Common myeloid progenitor, CD34-positive (primary cell): Measurements from ENCODE around the gene FAM222A.
A peak's percentile ranks its signal among the peaks of the same experiment; 100 is the strongest.
"Not testable (repeated sequence)": the region's sequence is repeated elsewhere in the genome, so short reads cannot be mapped to it uniquely, and the experiment has no call there.

Experiments
- CTCF ChIA-PET: fragments of 350-600 bp; sonication (Branson Sonifier 250); formaldehyde crosslinking; loops from one replicate; lab custom pipeline; 2021; ENCODE audit warnings: antibody characterized with exemption; lab: Charles Lee
- POLR2A ChIA-PET: fragments of 350-600 bp; sonication (Branson Sonifier 250); formaldehyde crosslinking; loops from one replicate; lab custom pipeline; 2021; ENCODE audit warnings: antibody characterized with exemption; lab: Charles Lee
- DNase-seq, 3 donors: peaks; one replicate each; pipeline versions ENCODE4 v3.0.0 to v3.0.0-alpha.2; 2013
- H3K27ac ChIP-seq, 2 experiments: 1 replicate in 1 of 2; 2 replicates in 1 of 2; pipeline ENCODE4 v1.7.0; 2013; ENCODE audit warnings: inconsistent platforms in 2 of 2, low read length in 2 of 2, mild to moderate bottlenecking in 2 of 2, low read depth in 1 of 2, moderate library complexity in 1 of 2; ENCODE audit not compliant: severe bottlenecking in 2 of 2, insufficient read depth in 1 of 2, poor library complexity in 1 of 2
- H3K27me3 ChIP-seq, 5 experiments: replicated peaks in 2 of 5; 1 replicate in 3 of 5; 2 replicates in 2 of 5; pipeline versions ENCODE4 v1.6.1 to v1.7.0; 2013; ENCODE audit warnings: low read length in 4 of 5, mild to moderate bottlenecking in 2 of 5, moderate library complexity in 2 of 5, inconsistent platforms in 1 of 5; ENCODE audit not compliant: insufficient read depth in 5 of 5, control insufficient read depth in 4 of 5
- H3K36me3 ChIP-seq, 4 experiments: 1 replicate in 2 of 4; 2 replicates in 2 of 4; pipeline versions ENCODE4 v1.6.1 to v1.7.0; 2013; ENCODE audit warnings: low read length in 3 of 4, control low read depth in 1 of 4, mild to moderate bottlenecking in 1 of 4; ENCODE audit not compliant: control insufficient read depth in 4 of 4, insufficient read depth in 4 of 4
- H3K4me1 ChIP-seq, 4 experiments: 1 replicate in 3 of 4; 2 replicates in 1 of 4; pipeline versions ENCODE4 v1.6.1 to v1.7.1; 2013; ENCODE audit warnings: low read length in 3 of 4, mild to moderate bottlenecking in 3 of 4, control low read depth in 1 of 4, inconsistent platforms in 1 of 4, moderate library complexity in 1 of 4; ENCODE audit not compliant: control insufficient read depth in 4 of 4, insufficient read depth in 4 of 4; ENCODE audit errors: control extremely low read depth in 1 of 4
- H3K4me3 ChIP-seq, 7 experiments: 1 replicate in 4 of 7; 2 replicates in 3 of 7; pipeline versions ENCODE4 v1.5.1 to v1.7.0; 2013; ENCODE audit warnings: mild to moderate bottlenecking in 7 of 7, low read length in 6 of 7, moderate library complexity in 6 of 7, inconsistent platforms in 2 of 7, low read depth in 2 of 7, control low read depth in 1 of 7; ENCODE audit not compliant: insufficient read depth in 4 of 7, control insufficient read depth in 1 of 7; ENCODE audit errors: extremely low read depth in 1 of 7
- H3K9me3 ChIP-seq, 5 experiments: 1 replicate in 4 of 5; 2 replicates in 1 of 5; pipeline versions ENCODE4 v1.6.1 to v1.7.1; 2013; ENCODE audit warnings: low read length in 4 of 5, mild to moderate bottlenecking in 2 of 5, inconsistent platforms in 1 of 5, low read depth in 1 of 5, moderate library complexity in 1 of 5; ENCODE audit not compliant: control insufficient read depth in 4 of 5, insufficient read depth in 2 of 5; ENCODE audit errors: control extremely low read depth in 1 of 5
- WGBS: methylation state at CpG from one replicate; pipeline ENCODE4 v1.1.5; 2013; ENCODE audit not compliant: insufficient coverage; 5-methylcytosine and 5-hydroxymethylcytosine counted together

FAM222A gene

GRCh38 chr12:109693653-109694600, 19.7 kb upstream of the FAM222A start:
- POLR2A ChIA-PET = no interaction called here
- Histone ChIP-seq H3K4me3 (no peak overlapping the region), H3K27ac (no peak overlapping the region), H3K27me3 (no peaks in the 10 kb centered on the region), H3K9me3 (no peaks in the 10 kb centered on the region), H3K4me1 (no peaks in the 10 kb centered on the region), H3K36me3 (no peaks in the 10 kb centered on the region)
- 97% methylated on average over 5 of the region's 11 CpGs for WGBS
- CTCF ChIA-PET = interaction anchor here (1.7 kb wide), 1 partner anchor 9 kb away, joined by 5 read pairs; no protein-coding TSS in a partner anchor
- DNase-seq = no peak

DNA sequence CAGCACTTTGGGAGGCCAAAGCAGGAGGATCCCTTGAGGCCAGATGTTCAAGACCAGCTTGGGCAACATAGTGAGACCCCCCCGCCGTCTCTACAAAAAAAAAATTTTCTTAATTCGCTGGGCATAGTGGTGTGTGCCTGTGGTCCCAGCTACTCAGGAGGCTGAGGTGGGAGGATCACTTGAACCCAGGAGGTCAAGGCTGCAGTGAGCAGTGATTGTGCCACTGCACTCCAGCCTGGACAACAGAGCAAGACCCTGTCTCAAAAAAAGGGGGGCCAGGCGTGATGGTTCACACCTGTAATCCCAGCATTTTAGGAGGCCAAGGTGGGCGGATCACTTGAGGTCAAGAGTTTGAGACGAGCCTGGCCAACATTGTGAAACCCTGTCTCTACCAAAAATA, 19.0 kb upstream of the FAM222A start:
- POLR2A ChIA-PET, H3K36me3 ChIP-seq, H3K4me1 ChIP-seq, H3K27ac ChIP-seq, H3K4me3 ChIP-seq, H3K27me3 ChIP-seq, H3K9me3 ChIP-seq, DNase-seq, CTCF ChIA-PET: not testable (repeated sequence)
- 100% methylated on average over 4 of the region's 6 CpGs for WGBS

- CTCF ChIA-PET = no interaction called here
- no peak for DNase-seq
- no peaks in the 10 kb centered on the region for H3K27me3 ChIP-seq
- POLR2A ChIA-PET = no interaction called here
- H3K27ac ChIP-seq = no peak overlapping the region
- H3K9me3 ChIP-seq = no peaks in the 10 kb centered on the region
- WGBS = 94% methylated on average over 6 of the region's 12 CpGs
- no peaks in the 10 kb centered on the region for H3K36me3 ChIP-seq
- H3K4me1 ChIP-seq = no peaks in the 10 kb centered on the region
- H3K4me3 ChIP-seq = no peak overlapping the region
Observed at GRCh38 chr12:109695416-109695815, 18.2 kb upstream of the FAM222A start.

- no peak for DNase-seq
- no peaks in the 10 kb centered on the region for H3K9me3 ChIP-seq
- ChIA-PET POLR2A (no interaction called here), CTCF (no interaction called here)
- no peak overlapping the region for H3K4me3 ChIP-seq
- H3K27ac ChIP-seq = no peak overlapping the region
- no peaks in the 10 kb centered on the region for H3K27me3 ChIP-seq
- no peaks in the 10 kb centered on the region for H3K36me3 ChIP-seq
- 83% methylated on average over 2 of the region's 6 CpGs for WGBS
- no peaks in the 10 kb centered on the region for H3K4me1 ChIP-seq
Observed at GRCh38 chr12:109695961-109696461, 17.6 kb upstream of the FAM222A start.

DNA sequence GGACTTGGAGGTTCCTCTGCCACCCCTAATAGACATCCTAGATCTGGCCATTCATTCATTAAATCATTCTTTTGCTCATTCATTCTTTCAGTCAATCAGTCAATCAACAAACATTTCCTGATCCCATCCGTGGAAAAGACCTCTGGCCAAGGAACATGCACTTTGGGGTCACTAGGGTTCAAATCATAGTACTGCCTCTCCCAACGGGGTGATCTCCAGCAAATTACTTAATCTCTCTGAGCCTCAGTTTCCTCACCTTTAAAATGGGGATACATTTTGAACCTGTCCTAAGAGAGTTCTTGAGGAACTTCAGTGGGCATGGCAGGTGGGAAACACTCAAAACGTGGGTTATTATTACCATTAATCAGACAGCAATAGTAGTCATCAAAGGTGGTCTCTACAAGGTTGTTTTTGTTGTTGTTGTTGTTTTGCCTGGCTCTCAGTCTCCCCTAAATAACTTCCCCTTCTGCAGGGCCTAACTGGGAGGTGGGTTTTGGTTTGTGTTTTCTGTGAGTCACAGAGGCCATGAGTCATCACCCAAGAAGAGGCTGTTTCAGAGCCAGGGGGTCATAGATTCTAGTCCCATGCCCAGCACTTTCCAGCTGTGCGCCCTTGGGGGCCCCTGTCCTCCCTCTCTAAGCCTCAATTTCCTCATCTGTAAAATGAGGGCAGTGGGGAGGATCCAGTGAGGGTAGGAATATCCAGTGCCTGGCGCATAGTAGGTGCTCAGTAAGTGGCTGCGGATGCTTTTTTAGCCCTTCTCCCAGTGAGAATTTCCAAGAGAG, 16.9 kb upstream of the FAM222A start:
- Histone ChIP-seq H3K27ac (no peak overlapping the region), H3K4me1 (no peaks in the 10 kb centered on the region), H3K4me3 (no peak overlapping the region), H3K27me3 (no peaks in the 10 kb centered on the region), H3K36me3 (no peaks in the 10 kb centered on the region), H3K9me3 (no peaks in the 10 kb centered on the region)
- ChIA-PET CTCF (no interaction called here), POLR2A (no interaction called here)
- DNase-seq = peak in 2 of 3 donors; percentile 49 to 64
- WGBS = 86% methylated on average over 3 of the region's 6 CpGs

GRCh38 chr12:109697270-109697553, 16.4 kb upstream of the FAM222A start:
- 100% methylated on average over 1 of the region's 2 CpGs for WGBS
- ChIA-PET CTCF (no interaction called here), POLR2A (no interaction called here)
- Histone ChIP-seq H3K27me3 (no peaks in the 10 kb centered on the region), H3K27ac (no peak overlapping the region), H3K4me3 (no peak overlapping the region), H3K36me3 (no peaks in the 10 kb centered on the region), H3K4me1 (no peaks in the 10 kb centered on the region), H3K9me3 (no peaks in the 10 kb centered on the region)
- DNase-seq = no peak
